ENCODE measurements around the gene NXF1.
A peak's percentile ranks its signal among the peaks of the same experiment; 100 is the strongest.
"Not testable (repeated sequence)": the region's sequence is repeated elsewhere in the genome, so short reads cannot be mapped to it uniquely, and the experiment has no call there.

NXF1 gene

DNA sequence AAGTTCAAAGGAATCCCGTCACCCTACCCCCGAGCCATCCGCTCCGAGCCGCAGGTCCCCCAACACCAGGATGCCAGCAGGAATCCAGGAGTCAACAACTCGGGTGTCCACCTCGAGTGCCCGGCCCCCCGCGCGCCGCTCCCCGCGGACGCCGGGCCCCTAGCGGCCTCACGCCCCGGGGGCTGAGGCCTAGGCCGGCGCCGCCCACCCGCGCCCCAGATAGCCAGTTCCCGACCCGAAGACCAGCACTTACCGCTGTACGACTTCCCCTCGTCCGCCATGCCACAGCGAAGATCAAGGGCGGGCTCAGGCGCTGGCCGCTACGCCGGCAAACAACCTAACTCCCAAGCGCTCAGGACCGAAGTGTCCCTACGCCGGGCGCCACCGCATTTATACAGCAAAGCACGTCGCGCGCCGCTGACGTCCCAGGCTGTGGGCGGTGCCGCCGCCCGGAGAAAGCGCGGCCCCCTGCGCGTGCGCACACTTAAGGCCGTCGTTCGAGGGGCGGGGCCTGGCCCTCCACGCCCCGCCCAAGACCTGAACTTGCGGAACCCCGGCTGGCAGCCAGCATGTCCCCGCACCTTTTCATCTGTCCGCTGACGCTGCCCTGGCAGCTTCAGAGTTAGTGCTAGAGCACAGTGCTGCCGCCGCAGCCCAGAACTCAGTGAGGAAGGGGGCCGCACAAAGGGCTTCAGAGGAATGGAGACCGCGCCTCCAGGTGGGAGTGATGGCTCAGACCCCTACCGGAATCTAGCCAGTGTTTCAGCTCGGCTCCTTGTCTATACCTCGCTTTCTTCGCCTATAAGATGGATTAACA is at the start of gene NXF1:
NXF1 (minus strand) TSS at position 365 of the 817 bp plus-strand sequence; CDS start at position 281, 84 bp downstream.
- DNase-seq: peak; percentile 89 to 93

GRCh38 chr11:62854013-62854824 is 49.0 kb upstream of the NXF1 start:
- no peak for DNase-seq

DNA sequence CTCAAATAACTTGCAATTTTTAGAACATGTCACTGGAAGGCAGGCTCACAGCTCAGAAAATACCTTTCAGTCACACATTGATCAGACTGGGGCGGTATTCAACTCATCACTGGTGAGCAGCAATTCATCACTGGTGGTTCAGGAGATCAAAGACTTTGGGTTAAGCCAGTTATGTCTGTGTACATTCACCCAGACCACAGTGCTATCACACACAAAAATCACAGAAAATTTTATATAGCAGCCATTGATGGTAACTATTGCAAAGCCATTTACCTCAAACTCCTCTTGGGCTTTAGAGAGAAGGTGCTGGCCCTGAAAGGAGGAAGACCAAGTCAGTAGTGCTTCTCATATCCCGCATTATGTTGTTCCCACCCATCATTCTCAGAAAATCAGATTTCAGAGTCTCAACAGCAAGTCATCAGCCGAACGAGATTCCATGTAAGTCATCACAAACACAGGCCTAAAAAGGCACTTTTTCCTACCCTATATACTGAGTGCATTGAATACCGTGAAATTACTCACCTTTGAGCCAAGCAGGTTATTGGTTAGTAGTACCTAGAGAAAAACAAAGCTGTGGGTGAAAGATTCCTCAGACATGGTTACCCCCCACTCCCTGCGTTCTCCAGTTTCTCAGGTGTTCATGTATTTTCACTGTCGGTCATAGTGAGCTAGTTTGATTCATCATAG is 48.2 kb upstream of the NXF1 start:
- DNase-seq: no peak

DNA sequence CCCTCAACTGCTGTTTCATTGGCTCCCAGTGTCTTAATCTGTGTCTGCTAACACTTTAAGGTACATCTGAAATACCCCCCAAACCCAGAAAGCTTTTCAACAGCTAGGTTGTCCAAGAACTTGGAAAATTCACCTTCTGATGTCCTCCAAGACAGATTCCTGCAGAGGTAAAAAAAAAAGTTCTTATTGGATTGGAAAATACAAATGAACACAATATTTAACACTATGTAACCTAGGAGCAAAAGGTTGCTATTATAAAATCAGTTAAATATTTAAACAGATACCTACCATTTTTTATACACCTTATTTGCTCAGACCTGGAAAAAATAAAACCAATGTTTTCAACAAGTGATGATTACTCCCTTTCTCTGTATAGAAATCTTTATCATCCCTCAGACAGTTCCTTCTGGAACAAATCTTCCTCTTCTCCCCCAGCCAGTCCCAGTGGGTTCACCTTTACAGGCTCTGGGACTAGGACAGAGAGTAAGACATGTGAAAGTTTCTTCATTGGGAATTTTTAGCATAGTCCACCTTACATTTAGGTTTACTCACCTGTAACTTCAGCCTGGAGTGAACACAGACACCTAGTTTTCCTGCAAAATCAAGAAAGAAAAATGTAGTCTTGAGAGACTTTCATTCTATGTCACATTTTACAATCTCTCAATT is 47.4 kb upstream of the NXF1 start:
- no peak for DNase-seq

DNA sequence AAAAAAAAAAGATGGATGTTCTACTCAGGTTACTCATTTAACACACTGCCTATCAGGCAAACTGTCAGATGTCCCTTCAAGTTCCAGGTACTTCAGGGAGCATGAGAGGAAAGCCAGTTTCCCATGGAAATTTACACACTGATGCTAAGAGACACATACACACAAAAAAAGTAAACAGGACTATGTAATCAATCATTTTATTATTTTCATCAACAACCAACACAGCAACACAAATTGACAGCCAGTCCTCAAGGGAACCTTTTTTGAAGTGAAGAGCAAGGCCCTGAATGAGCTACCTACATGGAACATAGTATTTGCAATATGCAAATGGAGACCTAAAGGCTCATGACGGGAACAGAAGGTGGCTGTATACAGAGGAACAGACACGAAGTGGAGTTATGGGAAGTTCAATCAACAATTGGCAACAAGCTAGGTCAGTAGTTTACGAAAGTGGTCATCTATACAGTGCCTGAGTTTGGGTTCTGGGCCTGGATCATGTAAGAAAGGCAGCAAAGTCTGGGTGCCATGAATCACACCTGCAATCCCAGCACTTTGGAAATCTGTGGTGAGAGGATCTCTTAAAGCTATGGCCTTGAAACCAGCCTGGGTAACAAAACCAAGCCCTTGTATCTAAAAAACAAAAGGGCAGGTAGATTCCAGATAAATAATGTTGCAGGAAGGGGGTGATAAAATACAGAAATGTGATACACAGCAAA is 46.7 kb upstream of the NXF1 start:
- DNase-seq: no peak

DNA sequence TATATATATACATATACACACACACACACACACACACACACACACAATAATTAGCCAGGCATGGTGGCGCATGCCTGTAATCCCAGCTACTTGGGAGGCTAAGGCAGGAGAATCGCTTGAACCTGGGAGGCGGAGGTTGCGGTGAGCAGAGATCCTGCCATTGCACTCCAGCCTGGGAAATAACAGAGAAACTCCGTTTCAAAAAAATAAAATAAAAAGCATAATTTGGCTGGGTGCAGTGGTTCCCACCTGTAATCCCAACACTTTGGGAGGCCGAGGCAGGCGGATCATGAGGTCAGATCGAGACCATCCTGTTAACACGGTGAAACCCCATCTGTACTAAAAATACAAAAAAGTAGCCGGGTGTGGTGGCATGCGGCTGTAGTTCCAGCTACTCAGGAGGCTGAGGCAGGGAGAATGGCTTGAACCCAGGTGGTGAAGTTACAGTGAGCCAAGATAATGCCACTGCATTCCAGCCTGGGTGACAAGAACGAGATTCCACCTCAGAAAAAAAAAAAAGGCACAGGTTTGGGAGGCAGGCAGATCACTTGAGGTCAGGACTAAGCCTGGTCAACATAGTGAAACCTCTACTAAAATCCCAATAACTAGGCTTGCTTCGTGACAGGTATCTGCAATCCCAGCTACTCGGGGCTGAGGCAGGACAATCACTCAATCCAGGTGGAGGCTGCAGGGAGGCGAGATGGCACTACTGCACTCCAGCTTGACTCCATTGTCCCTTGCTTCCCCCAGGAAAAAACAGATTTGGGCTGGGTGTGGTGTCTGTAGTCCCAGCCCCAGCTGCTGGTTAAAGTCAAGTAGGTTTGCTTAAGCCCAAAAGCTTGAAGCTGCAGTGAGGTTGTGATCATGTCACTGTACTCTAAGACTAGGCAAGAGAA is 45.9 kb upstream of the NXF1 start:
- DNase-seq: no peak

GRCh38 chr11:62847767-62848314 is 42.6 kb upstream of the NXF1 start:
- DNase-seq: no peak

GRCh38 chr11:62846177-62846576 is 40.9 kb upstream of the NXF1 start:
- DNase-seq: no peak

DNA sequence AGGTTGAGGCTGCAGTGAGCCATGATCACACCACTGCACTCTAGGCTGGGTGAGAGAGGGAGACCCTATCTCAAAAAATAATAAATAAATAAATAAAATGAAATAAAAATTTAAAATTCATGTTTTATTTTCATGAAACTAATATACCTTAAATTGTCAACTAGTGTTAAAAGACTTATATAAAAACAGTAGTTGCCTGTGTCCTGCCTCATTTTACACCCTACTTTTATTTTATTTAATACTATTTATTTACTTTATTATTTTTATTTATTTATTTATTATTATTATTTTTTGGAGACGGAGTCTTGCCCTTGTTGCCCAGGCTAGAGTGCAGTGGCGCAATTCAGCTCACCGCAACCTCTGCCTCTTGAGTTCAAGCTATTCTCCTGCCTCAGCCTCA is 38.9 kb upstream of the NXF1 start:
- no peak for DNase-seq

GRCh38 chr11:62843466-62843865 is 38.2 kb upstream of the NXF1 start:
- DNase-seq: no peak

- DNase-seq: not testable (repeated sequence)
Observed at GRCh38 chr11:62842891-62843290, 37.7 kb upstream of the NXF1 start.

GRCh38 chr11:62842171-62842741 is 37.0 kb upstream of the NXF1 start:
- peak in 1 of 2 donors; percentile 13 for DNase-seq

DNA sequence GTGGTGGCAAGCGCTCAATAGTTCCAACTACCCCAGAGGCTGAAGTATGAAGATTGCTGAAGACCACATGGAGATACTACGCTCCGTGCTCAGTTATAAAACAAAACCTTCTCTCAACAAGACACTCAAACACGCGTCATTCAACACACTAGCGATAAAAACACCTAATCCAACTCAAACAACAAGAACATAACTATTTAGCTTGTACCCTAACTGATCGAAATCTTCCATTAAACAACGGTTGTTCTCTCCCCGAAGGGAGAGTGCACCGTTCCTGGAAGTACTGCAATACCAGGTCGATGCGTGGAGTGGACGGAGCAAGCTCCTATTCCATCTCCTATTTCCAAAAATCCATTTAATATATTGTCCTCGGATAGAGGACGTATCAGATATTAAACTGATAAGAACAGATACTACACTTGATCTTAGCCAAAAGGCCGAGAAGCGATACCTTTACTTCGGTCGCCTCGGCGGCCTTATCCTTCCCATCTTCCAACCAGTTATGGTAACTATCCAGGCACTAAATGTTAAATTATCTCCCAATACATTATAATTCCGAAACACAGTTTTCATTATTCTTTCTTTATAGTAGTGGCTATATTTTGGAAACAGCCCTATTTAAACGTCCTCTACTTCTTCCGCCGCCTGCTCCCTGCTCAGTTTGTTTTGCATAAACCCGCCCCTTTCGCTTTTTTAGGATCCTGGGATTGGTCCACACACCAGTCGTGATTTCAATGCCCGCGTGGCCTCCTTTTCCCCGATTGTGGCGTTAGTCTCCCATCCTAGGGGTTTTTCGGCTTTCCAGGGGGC is 36.3 kb upstream of the NXF1 start:
- peak; percentile 74 to 98 for DNase-seq

GRCh38 chr11:62840721-62841360 is 35.6 kb upstream of the NXF1 start:
- DNase-seq: peak in 1 of 2 donors; percentile 57

- DNase-seq: peak; percentile 67 to 88
Observed at GRCh38 chr11:62839050-62839945, 34.1 kb upstream of the NXF1 start, which contains the start of gene WDR74. Gene WDR74 (minus strand): TSS chr11:62839590. CDS start chr11:62839570, 20 bp downstream.

- no peak for DNase-seq
Observed at GRCh38 chr11:62835336-62835735, 30.1 kb upstream of the NXF1 start.

GRCh38 chr11:62832336-62833234 is 27.3 kb upstream of the NXF1 start, which contains the start of gene TEX54:
Gene TEX54 (minus strand): TSS chr11:62832841.
- no peak for DNase-seq
